Measurements from ENCODE around the gene VSIG8. TPM values are rescaled to one million over a fixed set of nuclear protein-coding genes. Genes with fewer than 3 reads are reported as not detected.

Gene VSIG8
- total and polyA plus RNA-seq, 2 donors (not counting 1 experiment from before 2014, with no cell fraction given): not detected

DNA sequence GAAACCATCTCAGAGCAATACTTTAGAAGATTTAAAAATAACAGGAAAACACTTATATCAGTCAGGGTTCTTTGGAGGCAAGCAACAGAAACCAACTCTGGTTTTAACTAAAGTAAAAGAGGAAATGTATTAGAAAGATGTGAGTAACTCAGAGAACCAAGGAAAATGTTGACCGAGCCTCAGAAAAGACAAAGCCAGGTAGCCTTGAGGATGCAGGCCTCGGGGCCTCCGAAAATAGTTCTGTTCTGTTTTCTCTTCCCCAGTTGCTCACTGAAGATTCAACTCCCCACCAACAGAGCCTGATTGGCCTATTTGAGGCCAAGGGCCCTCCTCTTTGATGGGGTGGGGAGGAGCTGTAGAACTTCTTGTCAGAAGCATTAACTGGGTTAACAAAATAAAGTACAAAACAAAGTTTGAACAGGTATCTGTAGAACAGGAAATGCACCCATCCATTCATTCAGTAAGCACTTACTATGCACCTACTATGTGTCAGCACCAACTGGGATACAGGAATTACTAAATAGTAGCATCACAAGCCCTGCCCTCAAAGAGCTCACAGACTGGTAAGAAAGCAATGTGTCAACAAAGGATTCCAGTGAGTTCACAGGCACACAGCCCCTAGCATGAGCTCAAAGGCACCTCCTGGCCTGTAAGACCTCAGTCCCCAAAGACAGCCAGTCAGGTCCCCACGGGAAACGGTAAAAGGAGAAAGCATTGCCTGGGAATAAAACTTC lies 23.2 kb downstream of the VSIG8 start:
- Histone ChIP-seq H3K4me3 (ENCODE audit: control extremely low read depth in 1 of 5, extremely low read depth in 1 of 5, insufficient read depth in 1 of 5, low read depth in 2 of 5, low read length in 4 of 5) (no peak overlapping the region), H3K27ac (ENCODE audit: low read length in 2 of 2) (no peak overlapping the region), H2AFZ (ENCODE audit: insufficient read depth, low read depth, low read length, poor library complexity, severe bottlenecking) (no peak overlapping the region), H3K79me2 (ENCODE audit: control insufficient read depth, insufficient read depth, low read length) (no peaks in the 10 kb centered on the region), H3K9me3 (ENCODE audit: control extremely low read depth in 1 of 3, control insufficient read depth in 2 of 3, insufficient read depth in 1 of 3, low read length in 2 of 3) (no peaks in the 10 kb centered on the region), H3K27me3 (replicated peaks in 1 of 4; ENCODE audit: control extremely low read depth in 1 of 4, control insufficient read depth in 3 of 4, insufficient read depth in 4 of 4, low read length in 3 of 4) (peaks cover 0 to 6% (median 1%) of the 10 kb centered on the region in 4 experiments), H3K4me2 (replicated peaks; ENCODE audit: low read depth, low read length, poor library complexity, severe bottlenecking) (no peak overlapping the region), H3K4me1 (ENCODE audit: control insufficient read depth in 2 of 2, insufficient read depth in 2 of 2, low read length in 2 of 2) (no peaks in the 10 kb centered on the region), H3K36me3 (replicated peaks in 1 of 2; ENCODE audit: control extremely low read depth in 1 of 2, control insufficient read depth in 1 of 2, extremely low read depth in 1 of 2, insufficient read depth in 2 of 2, low read length in 1 of 2) (no peaks in the 10 kb centered on the region), H3K9ac (ENCODE audit: low read length) (no peak overlapping the region), H4K20me1 (ENCODE audit: control insufficient read depth, insufficient read depth, low read length, poor library complexity, severe bottlenecking) (no peaks in the 10 kb centered on the region)
- 66% methylated on average over 5 of the region's 5 CpGs for WGBS (ENCODE audit: insufficient coverage)
- H3K4me1 Mint-ChIP-seq: peaks cover 4% of the 10 kb centered on the region
- ChIA-PET POLR2A (no interaction called here), CTCF (interaction anchor here (1.1 to 1.2 kb wide), 2 partner anchors 51 to 53 kb away, joined by 3 to 4 read pairs; no protein-coding TSS in a partner anchor)
- H3K9me3 Mint-ChIP-seq (ENCODE audit: insufficient read depth): no peaks in the 10 kb centered on the region
- H3K4me3 Mint-ChIP-seq: no peak overlapping the region
- no peak overlapping the region for H3K27ac Mint-ChIP-seq
- intact Hi-C loops (cut with micrococcal nuclease): no loop called here
- peaks cover 12% of the 10 kb centered on the region for H3K27me3 Mint-ChIP-seq
- ATAC-seq (ENCODE audit: low read depth): no peak
- TF ChIP-seq, protein P1, sequence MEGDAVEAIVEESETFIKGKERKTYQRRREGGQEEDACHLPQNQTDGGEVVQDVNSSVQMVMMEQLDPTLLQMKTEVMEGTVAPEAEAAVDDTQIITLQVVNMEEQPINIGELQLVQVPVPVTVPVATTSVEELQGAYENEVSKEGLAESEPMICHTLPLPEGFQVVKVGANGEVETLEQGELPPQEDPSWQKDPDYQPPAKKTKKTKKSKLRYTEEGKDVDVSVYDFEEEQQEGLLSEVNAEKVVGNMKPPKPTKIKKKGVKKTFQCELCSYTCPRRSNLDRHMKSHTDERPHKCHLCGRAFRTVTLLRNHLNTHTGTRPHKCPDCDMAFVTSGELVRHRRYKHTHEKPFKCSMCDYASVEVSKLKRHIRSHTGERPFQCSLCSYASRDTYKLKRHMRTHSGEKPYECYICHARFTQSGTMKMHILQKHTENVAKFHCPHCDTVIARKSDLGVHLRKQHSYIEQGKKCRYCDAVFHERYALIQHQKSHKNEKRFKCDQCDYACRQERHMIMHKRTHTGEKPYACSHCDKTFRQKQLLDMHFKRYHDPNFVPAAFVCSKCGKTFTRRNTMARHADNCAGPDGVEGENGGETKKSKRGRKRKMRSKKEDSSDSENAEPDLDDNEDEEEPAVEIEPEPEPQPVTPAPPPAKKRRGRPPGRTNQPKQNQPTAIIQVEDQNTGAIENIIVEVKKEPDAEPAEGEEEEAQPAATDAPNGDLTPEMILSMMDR (IDR thresholded peaks at IDR 0.05): no peak
- TF ChIP-seq EZH2 (IDR thresholded peaks at IDR 0.05; ENCODE audit: borderline replicate concordance, insufficient read depth, low read depth, low read length, poor library complexity, severe bottlenecking): no peak
- no peak for DNase-seq

DNA sequence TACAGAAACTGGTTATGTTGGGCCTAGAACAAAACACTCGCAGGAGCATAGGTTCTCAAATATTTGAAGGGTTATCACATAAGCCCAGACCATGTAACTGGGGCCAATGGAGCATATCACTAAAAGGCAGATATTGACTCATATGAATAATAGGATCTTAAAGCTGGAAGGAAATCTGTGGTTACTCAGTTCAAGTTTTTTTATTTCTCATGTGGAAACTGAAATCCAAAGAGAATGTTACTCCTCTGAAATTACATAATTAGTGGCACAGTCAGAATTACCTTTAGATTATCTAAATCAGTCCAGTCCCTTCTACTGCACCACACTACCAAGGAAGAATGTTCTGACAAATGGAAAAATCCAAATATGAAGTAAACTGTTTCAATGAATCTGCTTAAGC lies 23.7 kb downstream of the VSIG8 start:
- intact Hi-C loops (cut with micrococcal nuclease): no loop called here
- Histone ChIP-seq H2AFZ (ENCODE audit: insufficient read depth, low read depth, low read length, poor library complexity, severe bottlenecking) (no peak overlapping the region), H3K27ac (ENCODE audit: low read length in 2 of 2) (no peak overlapping the region), H3K9me3 (ENCODE audit: control extremely low read depth in 1 of 3, control insufficient read depth in 2 of 3, insufficient read depth in 1 of 3, low read length in 2 of 3) (no peaks in the 10 kb centered on the region), H3K4me1 (ENCODE audit: control insufficient read depth in 2 of 2, insufficient read depth in 2 of 2, low read length in 2 of 2) (no peaks in the 10 kb centered on the region), H3K79me2 (ENCODE audit: control insufficient read depth, insufficient read depth, low read length) (no peaks in the 10 kb centered on the region), H3K9ac (ENCODE audit: low read length) (no peak overlapping the region), H3K36me3 (replicated peaks in 1 of 2; ENCODE audit: control extremely low read depth in 1 of 2, control insufficient read depth in 1 of 2, extremely low read depth in 1 of 2, insufficient read depth in 2 of 2, low read length in 1 of 2) (no peaks in the 10 kb centered on the region), H4K20me1 (ENCODE audit: control insufficient read depth, insufficient read depth, low read length, poor library complexity, severe bottlenecking) (no peaks in the 10 kb centered on the region), H3K27me3 (replicated peaks in 1 of 4; ENCODE audit: control extremely low read depth in 1 of 4, control insufficient read depth in 3 of 4, insufficient read depth in 4 of 4, low read length in 3 of 4) (peaks cover 0 to 2% (median under 1%) of the 10 kb centered on the region in 4 experiments), H3K4me3 (ENCODE audit: control extremely low read depth in 1 of 5, extremely low read depth in 1 of 5, insufficient read depth in 1 of 5, low read depth in 2 of 5, low read length in 4 of 5) (no peak overlapping the region), H3K4me2 (replicated peaks; ENCODE audit: low read depth, low read length, poor library complexity, severe bottlenecking) (no peak overlapping the region)
- no peak for TF ChIP-seq EZH2 (IDR thresholded peaks at IDR 0.05; ENCODE audit: borderline replicate concordance, insufficient read depth, low read depth, low read length, poor library complexity, severe bottlenecking)
- TF ChIP-seq, protein P1 (IDR thresholded peaks at IDR 0.05): no peak
- H3K27me3 Mint-ChIP-seq: peaks cover 6% of the 10 kb centered on the region
- H3K9me3 Mint-ChIP-seq (ENCODE audit: insufficient read depth): no peaks in the 10 kb centered on the region
- H3K4me3 Mint-ChIP-seq: no peak overlapping the region
- DNase-seq (no peak), ATAC-seq (ENCODE audit: low read depth) (no peak)
- POLR2A ChIA-PET: no interaction called here
- H3K27ac Mint-ChIP-seq: no peak overlapping the region
- H3K4me1 Mint-ChIP-seq: peaks cover 4% of the 10 kb centered on the region
- WGBS (ENCODE audit: insufficient coverage): no CpG with 5 or more reads among the region's 1 CpG
- CTCF ChIA-PET: no interaction called here
